Left lung (tissue), 10 donors: ENCODE measurements around the gene GVQW3. TPM values are rescaled to one million over a fixed set of nuclear protein-coding genes. Genes with fewer than 3 reads are reported as not detected.

Experiments
- ATAC-seq: fragments of 200-7000 bp; cut with Tn5 transposase; one replicate; pipeline ENCODE4 v1.9.1; 2020; ENCODE audit warnings: moderate library complexity
- DNase-seq, 4 donors: peaks; one replicate each; pipeline ENCODE4 v3.0.0-alpha.2; 2013 to 2020
- H3K27ac ChIP-seq, 2 donors: fragments of 200-600 bp; sonication (generic) in 1 of 2; one replicate each; pipeline versions ENCODE4 v1.5.0 to v1.8.0; 2020 to 2021
- H3K27me3 ChIP-seq, 2 donors: fragments of 200-600 bp; sonication (generic) in 1 of 2; one replicate each; pipeline versions ENCODE4 v1.5.0 to v1.8.0; 2020 to 2021
- H3K36me3 ChIP-seq, 2 donors: fragments of 200-600 bp; sonication (generic) in 1 of 2; one replicate each; pipeline versions ENCODE4 v1.5.0 to v1.8.0; 2020 to 2021
- H3K4me1 ChIP-seq, 2 donors: fragments of 200-600 bp; one replicate each; pipeline ENCODE4 v1.8.0; 2021
- H3K4me3 ChIP-seq, 2 donors: fragments of 200-600 bp; sonication (generic) in 1 of 2; one replicate each; pipeline versions ENCODE4 v1.5.0 to v1.8.0; 2020 to 2021; ENCODE audit warnings: mild to moderate bottlenecking in 1 of 2
- H3K9me3 ChIP-seq, 2 donors: fragments of 200-600 bp; sonication (generic) in 1 of 2; one replicate each; pipeline versions ENCODE4 v1.5.0 to v1.8.0; 2020 to 2021
- CTCF ChIP-seq, 2 donors: fragments of 200-600 bp; sonication (generic) in 1 of 2; IDR thresholded peaks; one replicate each; pipeline versions ENCODE4 v1.5.0 to v1.8.0; 2021; ENCODE audit warnings: antibody characterized with exemption in 2 of 2
- intact Hi-C, 2 donors: fragments of 100-400 bp; cut with DNase I; formaldehyde crosslinking; loops; one replicate each; pipeline versions ENCODE4 v1.11.2 to v1.14.2; 2022
- polyA plus RNA-seq, 6 donors: library from polyadenylated mRNA; unstranded; fragments of 120-200 nt; gene quantifications; one replicate each; pipeline ENCODE4 v1.2.1, GENCODE V29; 2013; ENCODE audit not compliant: insufficient read length in 6 of 6
- total RNA-seq, 2 donors: library from RNA; stranded (reverse); fragmentation: NEBNext Ultra II Directional; extraction: Animal tissue kit (Norgen Biotek cat#: 25700); gene quantifications; one replicate each; pipeline ENCODE4 v1.2.1, GENCODE V29; 2021
- donor health status: DM: no; HTN: yes; CAD: no.
- donor health status: DM: no; HTN: no; CAD: no.

GVQW3 gene
- total and polyA plus RNA-seq, 8 donors: 1.4 to 24.3 (median 21.3) TPM

DNA sequence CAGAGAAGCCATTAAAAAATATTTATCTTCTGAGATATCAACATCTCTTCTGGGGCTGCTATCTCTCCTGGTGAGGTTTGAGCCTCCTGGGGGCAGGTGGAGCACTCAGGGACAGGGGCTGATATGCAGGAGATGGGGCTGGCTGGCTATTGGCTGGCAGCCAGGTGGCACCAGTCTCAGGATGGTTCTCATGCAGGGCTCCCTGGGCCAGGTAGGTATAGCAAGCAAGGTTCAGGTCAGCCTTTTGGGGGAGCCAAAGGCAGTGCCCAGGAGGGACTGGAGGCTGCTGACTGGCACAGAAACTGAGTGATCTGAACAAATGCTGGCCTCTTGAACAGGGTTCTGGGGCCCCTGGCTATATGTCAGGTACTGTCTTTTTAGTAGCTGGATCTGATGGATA is 34.0 kb downstream of the GVQW3 start:
- intact Hi-C loops: no loop called here
- Histone ChIP-seq H3K4me1 (no peaks in the 10 kb centered on the region), H3K36me3 (no peaks in the 10 kb centered on the region), H3K9me3 (no peaks in the 10 kb centered on the region), H3K27ac (no peak overlapping the region), H3K4me3 (no peak overlapping the region), H3K27me3 (no peaks in the 10 kb centered on the region)
- TF ChIP-seq CTCF (IDR thresholded peaks at IDR 0.05): no peak
- no peak for DNase-seq
- no peak for ATAC-seq

DNA sequence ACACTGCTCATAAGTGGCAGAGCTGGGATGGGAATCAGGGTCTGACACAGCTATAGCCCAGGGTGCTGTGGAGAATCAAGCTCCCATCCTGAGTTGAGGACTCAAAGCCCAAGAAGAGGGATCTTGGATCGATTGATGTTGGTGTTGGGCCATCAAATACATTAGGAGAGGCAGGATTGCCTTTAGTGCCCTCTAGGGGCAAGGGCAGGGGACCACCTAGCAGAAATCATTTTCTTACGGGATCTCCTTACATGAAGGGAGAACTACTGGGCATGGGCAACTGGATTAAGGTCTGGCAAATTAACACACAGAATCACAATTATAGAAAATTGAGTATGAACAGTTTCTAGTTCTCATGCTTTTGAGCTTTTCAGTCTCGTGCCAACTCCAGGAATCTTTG is 38.8 kb downstream of the GVQW3 start:
- peak; percentile 42 for ATAC-seq
- intact Hi-C loops: no loop called here

DNA sequence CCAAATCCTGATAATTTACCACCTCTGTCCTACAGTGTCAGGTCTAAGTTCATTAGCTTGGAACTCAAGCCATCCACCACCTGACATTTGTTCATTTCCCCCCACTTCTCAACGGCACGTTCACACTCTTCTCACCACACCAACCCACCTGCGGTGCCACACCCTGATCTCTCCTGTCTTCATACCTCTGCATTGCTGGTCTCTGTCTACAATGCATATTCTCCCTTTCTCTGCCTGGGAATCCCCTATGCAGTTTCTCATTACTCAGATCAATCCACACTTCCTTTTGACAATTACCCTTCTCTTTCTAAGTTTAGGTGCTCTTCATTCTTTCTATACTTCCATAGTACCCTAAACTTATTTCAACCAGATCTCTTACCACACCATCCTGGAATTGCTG is 43.3 kb downstream of the GVQW3 start:
- Histone ChIP-seq H3K4me1 (no peaks in the 10 kb centered on the region), H3K27me3 (no peaks in the 10 kb centered on the region), H3K27ac (no peak overlapping the region), H3K4me3 (no peak overlapping the region), H3K9me3 (no peaks in the 10 kb centered on the region), H3K36me3 (no peaks in the 10 kb centered on the region)
- DNase-seq (no peak), ATAC-seq (no peak)
- TF ChIP-seq CTCF (IDR thresholded peaks at IDR 0.05): no peak
- intact Hi-C loops: no loop called here

More for the DNA sequence above, 38.8 kb downstream of the GVQW3 start:
- no peak overlapping the region for H3K4me3 ChIP-seq
- no peaks in the 10 kb centered on the region for H3K27me3 ChIP-seq
- TF ChIP-seq CTCF (IDR thresholded peaks at IDR 0.05): no peak
- H3K4me1 ChIP-seq: no peaks in the 10 kb centered on the region
- H3K27ac ChIP-seq: no peak overlapping the region
- no peaks in the 10 kb centered on the region for H3K9me3 ChIP-seq
- no peak for DNase-seq
- no peaks in the 10 kb centered on the region for H3K36me3 ChIP-seq

- Histone ChIP-seq H3K27me3 (no peaks in the 10 kb centered on the region), H3K4me3 (no peak overlapping the region)
- ATAC-seq: no peak
These were observed 43.8 kb downstream of the GVQW3 start for GRCh38 chr11:76424891-76425290.

GRCh38 chr11:76426660-76427059 is 45.5 kb downstream of the GVQW3 start:
- Histone ChIP-seq H3K4me3 (no peak overlapping the region), H3K9me3 (no peaks in the 10 kb centered on the region), H3K27me3 (no peaks in the 10 kb centered on the region), H3K27ac (no peak overlapping the region), H3K36me3 (no peaks in the 10 kb centered on the region), H3K4me1 (no peaks in the 10 kb centered on the region)
- intact Hi-C loops: no loop called here
- ATAC-seq (no peak), DNase-seq (no peak)
- no peak for TF ChIP-seq CTCF (IDR thresholded peaks at IDR 0.05)

More at GRCh38 chr11:76424891-76425290, 43.8 kb downstream of the GVQW3 start:
- Histone ChIP-seq H3K36me3 (no peaks in the 10 kb centered on the region), H3K27ac (no peak overlapping the region), H3K9me3 (no peaks in the 10 kb centered on the region), H3K4me1 (no peaks in the 10 kb centered on the region)
- intact Hi-C loops: no loop called here
- no peak for DNase-seq
- TF ChIP-seq CTCF (IDR thresholded peaks at IDR 0.05): no peak
